GM12873 (cell line): Measurements from ENCODE around the gene REELD1.

Experiments used
- CTCF ChIP-seq: IDR thresholded peaks from 2 replicates; pipeline ENCODE4 v1.5.1; 2012; ENCODE audit warnings: low read depth, mild to moderate bottlenecking, moderate library complexity, low read length, control low read depth; ENCODE audit not compliant: insufficient read depth; ENCODE audit errors: missing control alignments

Gene REELD1

GRCh38 chr4:146179784-146180370, 34.5 kb upstream of the REELD1 start:
- TF ChIP-seq CTCF = no peak

DNA sequence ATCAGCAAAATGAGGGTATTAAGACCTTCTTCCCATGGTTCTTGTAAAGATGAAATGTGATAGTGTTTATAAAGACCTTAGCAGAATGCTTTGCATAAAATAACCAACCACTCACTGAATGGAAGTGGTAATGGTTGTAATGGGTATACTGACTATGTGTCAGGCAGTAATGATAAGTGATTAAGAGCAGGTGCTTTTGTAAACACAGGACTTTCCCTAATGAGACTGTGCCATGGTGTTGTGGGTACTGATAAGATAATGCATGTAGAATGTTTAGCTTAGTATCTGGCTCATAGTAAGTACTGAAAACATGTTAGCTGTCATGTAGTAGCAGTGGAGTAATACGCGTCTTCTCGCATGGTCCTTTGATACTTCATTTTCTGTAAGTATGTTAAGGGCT, 31.9 kb upstream of the REELD1 start:
- TF ChIP-seq CTCF = no peak

- TF ChIP-seq CTCF = no peak
These were observed 31.1 kb upstream of the REELD1 start for GRCh38 chr4:146183209-146183608.

DNA sequence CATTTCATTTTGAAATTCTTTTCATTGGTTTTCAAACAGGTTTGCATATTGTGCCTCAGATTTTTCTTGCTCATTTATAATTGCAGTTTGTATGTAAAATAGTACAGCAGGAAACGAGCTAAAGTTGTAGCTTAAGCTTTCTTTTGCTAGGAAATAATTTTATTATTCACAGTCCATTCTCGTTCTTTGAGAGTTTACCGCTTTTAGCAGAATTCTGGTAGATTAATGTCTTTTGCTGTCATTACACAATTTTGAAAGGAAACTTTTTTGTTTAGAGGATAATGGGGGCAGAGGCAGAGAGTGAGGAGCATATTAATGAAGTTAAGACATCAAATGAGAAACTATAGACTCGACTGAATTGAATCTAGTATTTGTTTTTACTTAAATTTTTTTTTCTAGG, 28.3 kb upstream of the REELD1 start:
- TF ChIP-seq CTCF = no peak

DNA sequence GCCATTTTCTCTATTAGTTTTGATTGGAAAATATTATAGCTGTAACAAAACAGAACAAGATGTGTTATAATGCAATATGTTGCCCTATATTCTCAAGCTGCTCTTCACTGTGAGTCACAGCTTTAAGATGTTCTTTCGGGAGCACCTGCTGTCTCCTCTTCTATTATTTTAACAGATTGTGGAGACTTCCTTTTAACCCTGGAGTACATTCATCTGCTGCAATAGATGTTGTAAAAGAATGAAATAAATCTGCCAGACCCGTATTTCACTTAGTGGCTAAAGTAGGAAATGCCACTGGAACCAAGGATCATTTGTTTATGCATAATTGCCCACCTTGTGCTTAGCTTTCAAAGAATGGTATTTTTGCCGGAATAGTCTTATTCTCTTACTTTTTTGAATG, 27.7 kb upstream of the REELD1 start:
- no peak for TF ChIP-seq CTCF

DNA sequence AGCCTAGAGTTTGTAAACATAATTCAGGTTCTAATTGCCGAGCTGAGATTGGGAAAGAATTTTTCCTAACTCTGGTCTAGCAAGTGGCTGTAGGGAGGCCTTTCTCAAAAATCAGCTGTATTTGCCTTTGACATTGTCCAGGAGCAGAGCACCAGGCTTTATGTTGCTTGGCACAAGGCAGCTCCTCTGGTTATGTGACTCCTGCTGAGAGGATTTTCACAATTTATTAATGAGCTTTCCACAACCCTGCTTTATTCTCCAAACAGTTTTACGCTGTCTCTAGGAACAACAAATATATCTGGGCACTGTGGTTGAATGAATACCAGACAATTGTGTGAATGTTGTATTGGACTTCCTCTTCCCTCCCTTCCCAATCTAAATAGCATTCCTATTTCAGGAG, 23.9 kb upstream of the REELD1 start:
- TF ChIP-seq CTCF = no peak

DNA sequence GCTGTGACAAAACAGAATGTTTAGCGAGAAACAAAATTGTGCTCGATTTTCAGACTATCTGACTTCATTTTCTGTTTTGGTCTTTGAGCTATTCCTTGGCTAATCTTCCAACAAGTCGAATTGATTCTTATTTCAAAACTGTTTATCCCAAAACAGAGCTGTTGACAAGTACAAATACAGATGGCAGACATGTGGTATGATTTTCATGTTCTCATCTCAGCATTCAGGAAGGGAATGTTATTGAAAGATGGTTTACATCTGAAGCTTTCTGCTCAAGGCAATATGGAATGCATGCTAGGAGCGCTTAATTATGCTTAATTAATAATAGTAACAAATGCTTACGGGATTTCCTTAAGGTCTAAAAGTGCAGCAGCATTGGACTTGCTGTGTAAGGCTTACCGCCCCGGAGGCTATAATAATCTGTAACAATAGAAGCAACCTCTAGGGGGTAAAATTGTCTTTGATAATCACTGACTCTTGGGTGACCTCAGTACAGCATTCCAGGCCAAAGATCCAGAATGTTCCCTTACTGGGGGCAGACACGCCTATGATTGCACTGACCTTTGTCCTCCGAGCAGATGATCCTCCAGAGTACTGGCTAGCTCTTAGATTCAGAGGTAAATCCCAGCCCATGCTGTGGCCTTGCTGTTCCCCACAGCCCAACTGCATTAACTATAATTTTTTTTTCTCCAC, 22.4 kb upstream of the REELD1 start:
- TF ChIP-seq CTCF = peak; percentile 6

GRCh38 chr4:146193628-146194027, 20.7 kb upstream of the REELD1 start:
- TF ChIP-seq CTCF = no peak
